PC-3 (cell line): ENCODE data around the gene JAG2. TPM values are rescaled to one million over a fixed set of nuclear protein-coding genes. Genes with fewer than 3 reads are reported as not detected.

Experiments used
- ATAC-seq: fragments of 200-7000 bp; cut with Tn5 transposase; 2 replicates; pipeline ENCODE4 v1.9.1; 2020; ENCODE audit warnings: mild to moderate bottlenecking, moderate library complexity
- BruUV-seq: library from RNA; stranded (reverse); fragments of 400-500 nt; replicated peaks from 2 replicates; lab custom pipeline; 2021; lab: Mats Ljungman, UMichigan
- CTCF ChIA-PET: fragments of 300-600 bp; sonication (Branson Sonifier 250); formaldehyde crosslinking; loops from one replicate; lab custom pipeline; 2022; ENCODE audit warnings: antibody characterized with exemption; lab: Charles Lee
- POLR2A ChIA-PET: fragments of 300-600 bp; sonication (Branson Sonifier 250); formaldehyde crosslinking; loops from one replicate; lab custom pipeline; 2022; ENCODE audit warnings: antibody characterized with exemption; ENCODE audit not compliant: unreplicated experiment; lab: Charles Lee
- DNase-seq: peaks from one replicate; pipeline ENCODE4 v3.0.0-alpha.2; 2015
- H2AFZ ChIP-seq: fragments of 300-600 bp; sonication (generic); 2 replicates; pipeline ENCODE4 v1.6.0; 2016; ENCODE audit warnings: antibody characterized with exemption, low read length
- H3F3A ChIP-seq: fragments of 300-600 bp; sonication (generic); one replicate; pipeline ENCODE4 v1.6.0; 2017; ENCODE audit warnings: antibody characterized with exemption, low read length, control low read depth, mild to moderate bottlenecking; ENCODE audit not compliant: unreplicated experiment
- H3K27ac ChIP-seq: fragments of 300-600 bp; sonication (generic); 2 replicates; pipeline ENCODE4 v1.5.1; 2016; ENCODE audit warnings: mild to moderate bottlenecking, low read length
- H3K27me3 ChIP-seq: fragments of 300-600 bp; sonication (generic); 2 replicates; pipeline ENCODE4 v1.6.1; 2016; ENCODE audit warnings: low read length, mixed read lengths
- H3K36me3 ChIP-seq: fragments of 300-600 bp; sonication (generic); 2 replicates; pipeline ENCODE4 v1.6.1; 2016; ENCODE audit warnings: low read depth, mixed run types, low read length, mixed read lengths
- H3K4me1 ChIP-seq: fragments of 300-600 bp; sonication (generic); 2 replicates; pipeline ENCODE4 v1.5.1; 2016; ENCODE audit warnings: low read length; ENCODE audit not compliant: insufficient read depth
- H3K4me2 ChIP-seq: fragments of 300-600 bp; sonication (generic); 2 replicates; pipeline ENCODE4 v1.6.0; 2016; ENCODE audit warnings: low read length
- H3K4me3 ChIP-seq: fragments of 300-600 bp; sonication (generic); 2 replicates; pipeline ENCODE4 v1.5.1; 2016; ENCODE audit warnings: mild to moderate bottlenecking, low read length, mixed read lengths
- H3K79me2 ChIP-seq: fragments of 300-600 bp; sonication (generic); 2 replicates; pipeline ENCODE4 v1.6.1; 2017; ENCODE audit warnings: low read length, mixed read lengths
- H3K9ac ChIP-seq: fragments of 300-600 bp; sonication (generic); 2 replicates; pipeline ENCODE4 v1.6.0; 2016; ENCODE audit warnings: mild to moderate bottlenecking, low read length
- H3K9me2 ChIP-seq: fragments of 300-600 bp; sonication (generic); replicated peaks from 2 replicates; pipeline ENCODE4 v1.6.1; 2016; ENCODE audit warnings: mixed run types, low read length, mixed read lengths
- H3K9me3 ChIP-seq: fragments of 300-600 bp; sonication (generic); 2 replicates; pipeline ENCODE4 v1.6.1; 2016; ENCODE audit warnings: low read length, mixed read lengths
- H4K20me1 ChIP-seq: fragments of 300-600 bp; sonication (generic); 2 replicates; pipeline ENCODE4 v1.6.1; 2016; ENCODE audit warnings: low read length, mixed read lengths
- EZH2 ChIP-seq: fragments of 300-600 bp; sonication (generic); IDR thresholded peaks from one replicate; pipeline ENCODE4 v1.6.1; 2017; ENCODE audit warnings: antibody characterized with exemption, mild to moderate bottlenecking, low read length; ENCODE audit not compliant: unreplicated experiment
- EZH2phosphoT487 ChIP-seq: fragments of 300-600 bp; sonication (generic); IDR thresholded peaks from 2 replicates; pipeline ENCODE4 v1.6.1; 2018; ENCODE audit warnings: mild to moderate bottlenecking, antibody characterized with exemption, low read length, borderline replicate concordance
- intact Hi-C: fragments of 100-400 bp; cut with micrococcal nuclease; formaldehyde crosslinking; loops from 2 replicates; pipeline ENCODE4 v1.9.0; 2023
- total RNA-seq: library from RNA; depleted of rRNA; stranded (reverse); fragments of >200 nt; gene quantifications from 2 replicates; pipeline ENCODE4 v1.2.3, GENCODE V29; 2014
- TF ChIP-seq, protein P1 (sequence below): fragments of 300-600 bp; sonication (generic); conservative IDR thresholded peaks from 2 replicates; pipeline ENCODE4 v1.5.1; 2017; ENCODE audit warnings: antibody characterized with exemption, low read depth, mild to moderate bottlenecking, low read length

Gene JAG2
- total RNA-seq, 1 experiment from 2014 or later, result 57.1 TPM

- no peaks in the 10 kb centered on the region for H3K9me2 ChIP-seq
- no peak overlapping the region for H3K9ac ChIP-seq
- no peak for ATAC-seq
- TF ChIP-seq EZH2phosphoT487 (no peak), EZH2 (no peak)
- TF ChIP-seq, protein P1, sequence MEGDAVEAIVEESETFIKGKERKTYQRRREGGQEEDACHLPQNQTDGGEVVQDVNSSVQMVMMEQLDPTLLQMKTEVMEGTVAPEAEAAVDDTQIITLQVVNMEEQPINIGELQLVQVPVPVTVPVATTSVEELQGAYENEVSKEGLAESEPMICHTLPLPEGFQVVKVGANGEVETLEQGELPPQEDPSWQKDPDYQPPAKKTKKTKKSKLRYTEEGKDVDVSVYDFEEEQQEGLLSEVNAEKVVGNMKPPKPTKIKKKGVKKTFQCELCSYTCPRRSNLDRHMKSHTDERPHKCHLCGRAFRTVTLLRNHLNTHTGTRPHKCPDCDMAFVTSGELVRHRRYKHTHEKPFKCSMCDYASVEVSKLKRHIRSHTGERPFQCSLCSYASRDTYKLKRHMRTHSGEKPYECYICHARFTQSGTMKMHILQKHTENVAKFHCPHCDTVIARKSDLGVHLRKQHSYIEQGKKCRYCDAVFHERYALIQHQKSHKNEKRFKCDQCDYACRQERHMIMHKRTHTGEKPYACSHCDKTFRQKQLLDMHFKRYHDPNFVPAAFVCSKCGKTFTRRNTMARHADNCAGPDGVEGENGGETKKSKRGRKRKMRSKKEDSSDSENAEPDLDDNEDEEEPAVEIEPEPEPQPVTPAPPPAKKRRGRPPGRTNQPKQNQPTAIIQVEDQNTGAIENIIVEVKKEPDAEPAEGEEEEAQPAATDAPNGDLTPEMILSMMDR, result no peak
- H3K27ac ChIP-seq, result no peak overlapping the region
- H3K27me3 ChIP-seq, result no peaks in the 10 kb centered on the region
- no peaks in the 10 kb centered on the region for H3K9me3 ChIP-seq
- no peaks in the 10 kb centered on the region for H3K36me3 ChIP-seq
- intact Hi-C loops, result loop anchor here (1.0 to 2.0 kb wide), 2 partner anchors 77 to 149 kb away; no protein-coding TSS in a partner anchor
- no peak overlapping the region for H2AFZ ChIP-seq
- peaks cover 24% of the 10 kb centered on the region for H3K4me1 ChIP-seq
- no peak overlapping the region for H3K4me3 ChIP-seq
- ChIA-PET POLR2A (no interaction called here), CTCF (interaction anchor here (0.8 to 2.4 kb wide), 2 partner anchors 44 to 148 kb away, joined by 4 to 14 read pairs; partner anchors contain the start of gene BTBD6)
- DNase-seq, result no peak
- no peak overlapping the region for H3K4me2 ChIP-seq
- H3F3A ChIP-seq, result no peaks in the 10 kb centered on the region
- no peaks in the 10 kb centered on the region for H3K79me2 ChIP-seq
- no peaks in the 10 kb centered on the region for H4K20me1 ChIP-seq
- no TSS peak for BruUV-seq
These were observed 35.1 kb upstream of the JAG2 start for GRCh38 chr14:105203701-105204100.

DNA sequence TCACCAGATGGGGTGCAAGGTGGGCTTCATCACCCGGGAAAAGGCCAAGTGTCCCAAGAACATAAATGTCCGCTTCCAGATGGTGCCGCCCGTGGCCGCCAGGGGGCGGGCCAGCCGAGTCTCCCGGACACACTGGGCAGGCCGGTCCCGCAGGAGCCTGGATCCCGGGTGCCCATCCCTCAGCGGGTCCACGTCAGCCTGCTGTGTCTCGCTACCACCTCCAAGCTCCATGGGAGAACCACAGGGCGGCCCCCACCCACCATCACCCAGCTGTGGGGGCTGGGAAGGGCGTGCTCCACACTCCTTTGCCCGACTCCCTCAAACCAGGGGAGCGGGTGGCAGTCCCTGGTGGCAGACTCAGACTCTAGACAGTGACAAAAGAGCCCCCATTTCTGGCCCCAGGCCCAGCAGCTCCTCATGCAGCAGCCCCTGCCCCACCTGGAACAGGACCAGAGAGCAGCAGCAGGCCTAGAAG, 34.5 kb upstream of the JAG2 start:
- Histone ChIP-seq H3K9me3 (no peaks in the 10 kb centered on the region), H3K4me1 (peaks cover 24% of the 10 kb centered on the region), H3K27me3 (no peaks in the 10 kb centered on the region), H3K4me3 (no peak overlapping the region), H3K9me2 (no peaks in the 10 kb centered on the region), H4K20me1 (no peaks in the 10 kb centered on the region), H3K27ac (no peak overlapping the region), H3K79me2 (no peaks in the 10 kb centered on the region), H3K9ac (no peak overlapping the region), H3K36me3 (no peaks in the 10 kb centered on the region), H3K4me2 (peak overlapping the region; percentile 68), H3F3A (no peaks in the 10 kb centered on the region), H2AFZ (no peak overlapping the region)
- peak; percentile 81 for DNase-seq
- CTCF ChIA-PET, result interaction anchor here (0.7 to 2.4 kb wide), 3 partner anchors 9 to 149 kb away, joined by 3 to 14 read pairs (median 4); partner anchors contain the start of gene BTBD6
- ATAC-seq, result peak; percentile 60
- POLR2A ChIA-PET, result interaction anchor here (0.6 kb wide), 1 partner anchor 13 kb away, joined by 4 read pairs; no protein-coding TSS in a partner anchor
- no peak for TF ChIP-seq EZH2
- TF ChIP-seq, protein P1, result peak; percentile 92
- intact Hi-C loops, result loop anchor here (1.0 to 2.0 kb wide), 2 partner anchors 78 to 149 kb away; no protein-coding TSS in a partner anchor
- no TSS peak for BruUV-seq

DNA sequence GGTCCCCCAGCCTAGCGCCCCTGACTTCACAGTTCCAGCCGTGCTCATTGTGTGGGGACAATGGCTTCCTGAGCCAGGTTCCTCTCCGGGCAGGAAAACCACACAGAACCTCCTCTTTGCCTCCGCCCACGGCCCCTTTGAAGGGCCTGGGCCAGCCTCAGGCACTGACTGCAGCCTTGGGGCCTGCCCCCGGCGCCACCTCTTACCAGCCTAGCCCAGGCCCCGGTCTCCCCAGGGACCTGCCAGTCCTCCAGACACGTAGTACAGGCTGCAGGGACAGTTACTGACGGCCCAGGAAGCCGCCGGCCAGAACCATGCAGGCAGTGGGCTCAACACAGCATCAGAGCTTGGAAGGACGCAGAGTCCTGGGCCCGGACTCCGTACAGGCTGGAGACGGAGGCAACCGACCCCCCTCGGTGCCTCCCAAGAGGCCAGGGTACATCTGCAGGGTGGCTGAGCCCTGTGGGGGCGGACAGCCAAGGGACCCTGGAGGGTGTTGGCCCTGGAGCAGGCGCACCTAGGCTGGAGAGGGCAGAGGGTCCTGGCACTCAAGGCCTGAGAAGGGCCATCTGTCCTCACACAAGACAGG, 33.4 kb upstream of the JAG2 start:
- no peak overlapping the region for H3K4me3 ChIP-seq
- no peaks in the 10 kb centered on the region for H4K20me1 ChIP-seq
- ATAC-seq (no peak), DNase-seq (no peak)
- no peak overlapping the region for H3K27ac ChIP-seq
- BruUV-seq, result no TSS peak
- peaks cover 3% of the 10 kb centered on the region; the same call in 1 of the 2 replicates for H3K27me3 ChIP-seq
- peaks cover 27% of the 10 kb centered on the region for H3K4me1 ChIP-seq
- H3K36me3 ChIP-seq, result no peaks in the 10 kb centered on the region
- intact Hi-C loops, result loop anchor here (2.0 kb wide), 1 partner anchor 79 kb away; no protein-coding TSS in a partner anchor
- no peak overlapping the region for H3K4me2 ChIP-seq
- POLR2A ChIA-PET, result no interaction called here
- no peak for TF ChIP-seq EZH2
- no peak for TF ChIP-seq EZH2phosphoT487
- no peak overlapping the region for H3K9ac ChIP-seq
- no peaks in the 10 kb centered on the region for H3K9me2 ChIP-seq
- H3K79me2 ChIP-seq, result no peaks in the 10 kb centered on the region
- H2AFZ ChIP-seq, result no peak overlapping the region
- H3K9me3 ChIP-seq, result no peaks in the 10 kb centered on the region
- CTCF ChIA-PET, result no interaction called here
- H3F3A ChIP-seq, result no peaks in the 10 kb centered on the region
